GM21717 (cell line): ENCODE measurements around the gene CSGALNACT2.

Source experiments
- ATAC-seq: cut with Tn5 transposase; IDR thresholded peaks from one replicate; pipeline ENCODE4 v1.9.1; 2021; ENCODE audit warnings: mild to moderate bottlenecking, moderate library complexity; ENCODE audit not compliant: unreplicated experiment

CSGALNACT2 gene

GRCh38 chr10:43111921-43112607 lies 26.2 kb upstream of the CSGALNACT2 start:
- no peak for ATAC-seq

- ATAC-seq, result no peak
These were observed 25.7 kb upstream of the CSGALNACT2 start for GRCh38 chr10:43112608-43112961.

- ATAC-seq, result no peak
These were observed 24.8 kb upstream of the CSGALNACT2 start for GRCh38 chr10:43113201-43114087.

GRCh38 chr10:43114088-43114742 lies 24.0 kb upstream of the CSGALNACT2 start:
- ATAC-seq, result no peak

GRCh38 chr10:43114743-43115611 lies 23.3 kb upstream of the CSGALNACT2 start:
- ATAC-seq, result no peak

- no peak for ATAC-seq
These were observed 22.2 kb upstream of the CSGALNACT2 start for GRCh38 chr10:43115881-43116595.

- no peak for ATAC-seq
These were observed 21.6 kb upstream of the CSGALNACT2 start for GRCh38 chr10:43116596-43116995.

GRCh38 chr10:43117031-43117776 lies 21.0 kb upstream of the CSGALNACT2 start:
- ATAC-seq, result no peak

GRCh38 chr10:43117777-43118583 lies 20.3 kb upstream of the CSGALNACT2 start:
- no peak for ATAC-seq

GRCh38 chr10:43118631-43119415 lies 19.4 kb upstream of the CSGALNACT2 start:
- no peak for ATAC-seq

GRCh38 chr10:43119416-43120115 lies 18.7 kb upstream of the CSGALNACT2 start:
- no peak for ATAC-seq

GRCh38 chr10:43120116-43120928 lies 17.9 kb upstream of the CSGALNACT2 start:
- no peak for ATAC-seq

GRCh38 chr10:43120929-43121314 lies 17.3 kb upstream of the CSGALNACT2 start:
- ATAC-seq, result peak; percentile 87

- ATAC-seq, result no peak
These were observed 16.8 kb upstream of the CSGALNACT2 start for GRCh38 chr10:43121444-43121843.

- ATAC-seq, result no peak
These were observed 16.1 kb upstream of the CSGALNACT2 start for GRCh38 chr10:43122096-43122495.

- no peak for ATAC-seq
These were observed 15.4 kb upstream of the CSGALNACT2 start for GRCh38 chr10:43122826-43123225.
